ENCODE data around the gene FGB. TPM values are rescaled to one million over a fixed set of nuclear protein-coding genes. Genes with fewer than 3 reads are reported as not detected.
A peak's percentile ranks its signal among the peaks of the same experiment; 100 is the strongest.

FGB gene
- total RNA-seq, result not detected

GRCh38 chr4:154562697-154563254 is at the start of gene FGB:
Gene FGB, plus strand, starts transcription at chr4:154563011. Its CDS starts 8 bp downstream, at chr4:154563019.
- H3K9me3 Mint-ChIP-seq, result no peaks in the 10 kb centered on the region
- no peak for DNase-seq (ENCODE audit: low spot score in 2 of 2)
- no peak for ATAC-seq
- H3K36me3 Mint-ChIP-seq, result no peaks in the 10 kb centered on the region
- H3K27ac Mint-ChIP-seq, result no peak within 1 kb of the TSS

GRCh38 chr4:154516318-154517029 is 46.3 kb upstream of the FGB start:
- no peak overlapping the region for H3K27ac Mint-ChIP-seq
- no peaks in the 10 kb centered on the region for H3K36me3 Mint-ChIP-seq
- DNase-seq (ENCODE audit: low spot score in 2 of 2) (no peak), ATAC-seq (no peak)
- no peaks in the 10 kb centered on the region for H3K9me3 Mint-ChIP-seq

GRCh38 chr4:154517591-154517990 is 45.2 kb upstream of the FGB start:
- ATAC-seq (no peak), DNase-seq (ENCODE audit: low spot score in 2 of 2) (no peak)
- H3K27ac Mint-ChIP-seq, result no peak overlapping the region
- no peaks in the 10 kb centered on the region for H3K9me3 Mint-ChIP-seq
- H3K36me3 Mint-ChIP-seq, result no peaks in the 10 kb centered on the region

- ATAC-seq (no peak), DNase-seq (ENCODE audit: low spot score in 2 of 2) (no peak)
- Mint-ChIP-seq H3K9me3 (no peaks in the 10 kb centered on the region), H3K36me3 (no peaks in the 10 kb centered on the region), H3K27ac (no peak overlapping the region)
These were observed 43.6 kb upstream of the FGB start for GRCh38 chr4:154519214-154519613.

- no peaks in the 10 kb centered on the region for H3K36me3 Mint-ChIP-seq
- no peaks in the 10 kb centered on the region for H3K9me3 Mint-ChIP-seq
- no peak for ATAC-seq
- no peak for DNase-seq (ENCODE audit: low spot score in 2 of 2)
- no peak overlapping the region for H3K27ac Mint-ChIP-seq
These were observed 41.2 kb upstream of the FGB start for GRCh38 chr4:154521607-154522006.

GRCh38 chr4:154526151-154526550 is 36.7 kb upstream of the FGB start:
- Mint-ChIP-seq H3K9me3 (no peaks in the 10 kb centered on the region), H3K36me3 (no peaks in the 10 kb centered on the region), H3K27ac (no peak overlapping the region)
- DNase-seq (ENCODE audit: low spot score in 2 of 2) (no peak), ATAC-seq (no peak)

- no peak overlapping the region for H3K27ac Mint-ChIP-seq
- no peak for DNase-seq (ENCODE audit: low spot score in 2 of 2)
- no peak for ATAC-seq
- no peaks in the 10 kb centered on the region for H3K9me3 Mint-ChIP-seq
- H3K36me3 Mint-ChIP-seq, result no peaks in the 10 kb centered on the region
These were observed 35.5 kb upstream of the FGB start for GRCh38 chr4:154527308-154527707.

GRCh38 chr4:154528869-154529268 is 33.9 kb upstream of the FGB start:
- ATAC-seq (no peak), DNase-seq (ENCODE audit: low spot score in 2 of 2) (no peak)
- no peak overlapping the region for H3K27ac Mint-ChIP-seq
- no peaks in the 10 kb centered on the region for H3K9me3 Mint-ChIP-seq
- H3K36me3 Mint-ChIP-seq, result no peaks in the 10 kb centered on the region

- Mint-ChIP-seq H3K9me3 (no peaks in the 10 kb centered on the region), H3K27ac (no peak overlapping the region), H3K36me3 (no peaks in the 10 kb centered on the region)
- no peak for ATAC-seq
- no peak for DNase-seq (ENCODE audit: low spot score in 2 of 2)
These were observed 32.9 kb upstream of the FGB start for GRCh38 chr4:154529728-154530519.

GRCh38 chr4:154534296-154534695 is 28.5 kb upstream of the FGB start:
- H3K27ac Mint-ChIP-seq, result no peak overlapping the region
- H3K36me3 Mint-ChIP-seq, result no peaks in the 10 kb centered on the region
- ATAC-seq (no peak), DNase-seq (ENCODE audit: low spot score in 2 of 2) (no peak)
- no peaks in the 10 kb centered on the region for H3K9me3 Mint-ChIP-seq

- H3K9me3 Mint-ChIP-seq, result no peaks in the 10 kb centered on the region
- ATAC-seq (no peak), DNase-seq (ENCODE audit: low spot score in 2 of 2) (no peak)
- H3K27ac Mint-ChIP-seq, result no peak overlapping the region
- peaks cover 5 to 19% of the 10 kb centered on the region in 2 donors for H3K36me3 Mint-ChIP-seq
These were observed 20.4 kb upstream of the FGB start for GRCh38 chr4:154542271-154542879.

- H3K36me3 Mint-ChIP-seq, result peaks cover 25 to 31% of the 10 kb centered on the region in 2 donors
- ATAC-seq (no peak), DNase-seq (ENCODE audit: low spot score in 2 of 2) (no peak)
- no peaks in the 10 kb centered on the region for H3K9me3 Mint-ChIP-seq
- no peak overlapping the region for H3K27ac Mint-ChIP-seq
These were observed 17.1 kb upstream of the FGB start for GRCh38 chr4:154545689-154546088.

- DNase-seq (ENCODE audit: low spot score in 2 of 2) (peak; percentile 94 to 96), ATAC-seq (peak; percentile 99)
- H3K9me3 Mint-ChIP-seq, result no peaks in the 10 kb centered on the region
- peaks cover 13 to 20% of the 10 kb centered on the region in 2 donors for H3K36me3 Mint-ChIP-seq
- H3K27ac Mint-ChIP-seq, result peak within 1 kb of the TSS; percentile 94 to 99
These were observed 12.7 kb upstream of the FGB start, which contains the start of gene PLRG1 for GRCh38 chr4:154549894-154550790. Gene PLRG1, minus strand, starts transcription at chr4:154550400. Its CDS starts 92 bp downstream, at chr4:154550308.

GRCh38 chr4:154551872-154552686 is 10.7 kb upstream of the FGB start:
- no peaks in the 10 kb centered on the region for H3K9me3 Mint-ChIP-seq
- H3K27ac Mint-ChIP-seq, result no peak overlapping the region
- H3K36me3 Mint-ChIP-seq, result peaks cover 13 to 20% of the 10 kb centered on the region in 2 donors
- peak; percentile 43 to 54 for ATAC-seq
- DNase-seq (ENCODE audit: low spot score in 2 of 2), result peak; percentile 56 to 70

GRCh38 chr4:154559141-154559493 is 3.7 kb upstream of the FGB start:
- no peak for ATAC-seq

More at GRCh38 chr4:154559141-154559493, 3.7 kb upstream of the FGB start:
- DNase-seq (ENCODE audit: low spot score in 2 of 2), result no peak
- Mint-ChIP-seq H3K9me3 (no peaks in the 10 kb centered on the region), H3K36me3 (no peaks in the 10 kb centered on the region), H3K27ac (no peak overlapping the region)

Measured in activated naive CD4-positive, alpha-beta T cell treated with anti-CD3 and anti-CD28 coated beads, Interleukin-2, amount 50 U/mL, for 72 hours (primary cell).